Dendritic cell treated with granulocyte-macrophage colony-stimulating factor and Interleukin-4, amounts not matched to agents 40 ng/mL and 50 ng/mL, for 4 days (primary cell): ENCODE results near the gene TAB3.

Experiments
- H3K27ac Mint-ChIP-seq: one replicate; pipeline ENCODE4 v1.8.0; 2022; ENCODE audit warnings: mild to moderate bottlenecking, mixed read lengths
- H3K27me3 Mint-ChIP-seq: one replicate; pipeline ENCODE4 v1.8.0; 2022; ENCODE audit warnings: mild to moderate bottlenecking, mixed read lengths
- H3K36me3 Mint-ChIP-seq: one replicate; pipeline ENCODE4 v1.8.0; 2022; ENCODE audit warnings: low read depth, mixed read lengths
- H3K4me1 Mint-ChIP-seq: one replicate; pipeline ENCODE4 v1.8.0; 2022; ENCODE audit warnings: low read depth, mixed read lengths
- H3K4me3 Mint-ChIP-seq: one replicate; pipeline ENCODE4 v1.8.0; 2022; ENCODE audit warnings: mild to moderate bottlenecking, moderate library complexity, mixed read lengths
- H3K9me3 Mint-ChIP-seq: one replicate; pipeline ENCODE4 v1.8.0; 2022; ENCODE audit warnings: mixed read lengths
- intact Hi-C: fragments of 100-400 bp; cut with micrococcal nuclease; formaldehyde crosslinking; loops from one replicate; pipeline ENCODE4 v1.15.0; 2022

The TAB3 gene

DNA sequence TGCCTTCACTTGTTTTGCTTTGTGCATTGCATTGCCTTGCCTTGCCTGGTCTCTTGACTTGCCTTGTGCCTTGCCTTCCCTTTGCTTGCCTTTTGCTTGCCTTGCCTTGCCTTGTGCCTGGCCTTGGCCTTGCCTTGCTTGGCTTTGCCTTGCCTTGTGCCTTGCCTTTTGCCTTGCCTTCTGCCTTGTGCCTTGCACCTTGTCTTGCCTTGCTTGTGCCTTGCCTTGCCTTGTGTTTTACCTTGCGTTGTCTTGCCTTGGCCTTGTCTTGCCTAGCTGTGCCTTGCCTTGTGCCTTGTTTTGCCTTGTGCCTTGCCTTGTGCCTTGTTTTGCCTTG, 95.3 kb downstream of the TAB3 start:
- no peaks in the 10 kb centered on the region for H3K4me1 Mint-ChIP-seq
- peaks cover 10% of the 10 kb centered on the region for H3K9me3 Mint-ChIP-seq
- intact Hi-C loops: no loop called here
- no peak overlapping the region for H3K4me3 Mint-ChIP-seq
- no peaks in the 10 kb centered on the region for H3K36me3 Mint-ChIP-seq
- H3K27me3 Mint-ChIP-seq: no peaks in the 10 kb centered on the region
- no peak overlapping the region for H3K27ac Mint-ChIP-seq

DNA sequence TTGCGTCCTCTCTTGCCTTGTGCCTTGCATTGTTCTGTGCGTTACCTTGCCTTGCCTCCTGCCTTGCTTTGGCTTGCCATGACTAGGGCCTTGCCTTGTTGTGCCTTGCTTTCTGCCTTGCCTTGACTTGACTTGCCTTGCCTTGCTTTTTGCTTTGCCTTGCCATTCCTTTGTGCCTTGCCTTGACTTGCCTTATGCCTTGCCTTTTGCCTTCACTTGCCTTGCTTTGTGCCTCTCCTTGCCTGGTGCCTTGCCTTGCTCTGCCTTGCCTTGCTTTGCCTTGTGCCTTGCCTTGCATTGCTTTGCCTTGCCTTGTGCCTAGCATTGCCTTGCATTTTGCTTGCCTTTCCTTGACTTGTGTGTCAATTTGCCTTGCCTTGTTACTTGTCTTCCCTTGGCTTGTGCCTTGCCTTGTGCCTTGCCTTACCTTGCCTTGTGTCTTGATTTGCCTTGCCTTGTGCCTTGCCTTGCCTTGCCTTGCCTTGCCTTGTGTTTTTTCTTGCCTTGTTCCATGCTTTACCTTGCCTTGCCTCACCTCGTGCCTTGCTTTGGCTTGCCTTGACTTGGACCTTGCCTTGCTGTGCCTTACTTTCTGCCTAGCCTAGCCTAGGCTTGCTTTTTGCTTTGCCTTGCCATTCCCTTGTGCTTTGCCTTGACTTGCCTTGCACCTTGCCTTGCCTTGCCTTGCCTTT, 95.8 kb downstream of the TAB3 start:
- Mint-ChIP-seq H3K4me3 (no peak overlapping the region), H3K36me3 (no peaks in the 10 kb centered on the region), H3K9me3 (peaks cover 12% of the 10 kb centered on the region), H3K27me3 (no peaks in the 10 kb centered on the region), H3K27ac (no peak overlapping the region), H3K4me1 (no peaks in the 10 kb centered on the region)
- intact Hi-C loops: no loop called here

DNA sequence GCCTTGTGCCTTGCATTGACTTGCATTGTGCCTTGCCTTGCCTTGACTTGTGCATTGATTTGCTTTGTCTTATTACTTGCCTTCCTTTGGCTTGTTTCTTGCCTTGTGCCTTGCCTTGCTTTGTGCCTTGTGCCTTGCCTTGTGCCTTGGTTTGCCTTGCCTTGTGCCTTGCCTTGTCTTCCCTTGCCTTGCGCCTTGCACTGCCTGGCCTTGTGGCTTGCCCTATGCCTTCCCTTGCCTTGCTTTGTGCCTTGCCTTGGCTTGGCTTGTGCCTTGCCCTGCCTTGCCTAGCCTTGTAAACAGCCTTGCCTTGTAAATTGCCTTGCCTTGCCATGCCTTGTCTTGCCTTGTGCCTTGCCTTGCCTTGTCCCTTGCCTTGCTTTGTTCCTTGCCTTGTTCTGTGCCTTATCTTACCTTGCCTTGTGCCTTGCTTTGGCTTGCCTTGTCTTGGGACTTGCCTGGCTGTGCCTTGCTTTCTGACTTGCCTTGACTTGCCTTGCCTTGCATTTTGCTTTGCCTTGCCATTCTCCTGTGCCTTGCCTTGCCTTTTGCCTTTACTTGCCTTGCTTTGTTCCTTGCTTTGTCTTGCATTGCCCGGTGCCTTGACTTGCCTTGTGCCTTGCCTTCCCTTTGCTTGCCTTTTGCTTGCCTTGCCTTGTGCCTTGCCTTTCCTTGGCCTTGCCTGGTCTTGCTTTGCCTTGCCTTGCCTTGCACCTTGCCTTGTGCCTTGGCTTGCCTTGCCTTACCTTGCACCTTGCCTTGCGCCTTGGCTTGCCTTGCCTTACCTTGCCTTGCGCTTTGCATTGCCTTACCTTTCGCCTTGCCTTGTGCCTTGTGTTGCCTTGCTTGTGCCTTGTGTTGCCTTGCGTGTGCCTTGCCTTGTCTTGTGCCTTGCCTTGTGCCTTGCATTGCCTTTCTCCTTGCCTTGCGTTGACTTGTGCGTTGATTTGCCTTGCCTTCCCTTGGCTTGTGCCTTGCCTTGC, 97.5 kb downstream of the TAB3 start:
- H3K4me1 Mint-ChIP-seq: no peaks in the 10 kb centered on the region
- H3K27me3 Mint-ChIP-seq: no peaks in the 10 kb centered on the region
- intact Hi-C loops: no loop called here
- no peaks in the 10 kb centered on the region for H3K36me3 Mint-ChIP-seq
- H3K9me3 Mint-ChIP-seq: peaks cover 12% of the 10 kb centered on the region
- H3K4me3 Mint-ChIP-seq: no peak overlapping the region
- H3K27ac Mint-ChIP-seq: no peak overlapping the region

DNA sequence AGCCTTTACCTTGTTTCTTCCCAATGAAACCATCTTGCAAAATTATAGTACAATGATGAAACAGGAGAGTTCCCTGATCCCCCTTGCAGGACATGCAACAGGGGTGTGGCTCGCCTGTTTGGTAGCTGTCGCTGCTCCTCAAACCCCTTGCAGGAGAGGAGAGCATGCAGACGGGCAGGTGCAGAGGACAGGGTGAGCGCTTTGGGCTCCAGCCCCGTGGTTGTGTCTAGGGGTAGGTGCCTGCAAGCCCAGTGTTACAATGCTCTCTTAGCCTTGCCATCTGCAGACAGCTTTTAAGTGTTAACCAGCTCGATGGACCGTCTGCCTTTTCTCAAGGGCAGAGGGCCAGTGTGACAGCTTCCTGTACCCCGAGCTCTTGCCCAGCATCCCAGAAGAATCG, 102.0 kb downstream of the TAB3 start:
- Mint-ChIP-seq H3K9me3 (peaks cover 12% of the 10 kb centered on the region), H3K36me3 (no peaks in the 10 kb centered on the region), H3K27ac (no peak overlapping the region), H3K27me3 (no peaks in the 10 kb centered on the region), H3K4me1 (no peaks in the 10 kb centered on the region), H3K4me3 (no peak overlapping the region)
- intact Hi-C loops: no loop called here

DNA sequence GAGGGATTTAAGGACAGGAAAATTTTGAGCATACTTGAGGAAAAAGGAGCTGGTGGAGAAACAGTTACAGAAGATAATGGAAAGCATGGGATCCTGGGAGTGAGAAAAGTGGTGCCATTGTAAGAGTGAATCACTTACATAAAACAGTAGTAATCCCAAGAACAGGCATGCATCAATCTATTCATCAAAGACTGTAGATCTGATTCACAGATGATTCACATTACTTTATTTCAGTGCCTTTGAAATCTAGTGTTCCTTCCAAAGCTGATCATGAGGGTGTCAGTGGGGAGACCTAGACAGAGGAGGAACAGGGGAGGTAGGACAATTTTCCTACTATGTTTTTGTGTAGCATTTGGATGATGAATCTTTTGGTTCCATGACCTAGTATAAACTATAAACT, 102.7 kb downstream of the TAB3 start:
- no peaks in the 10 kb centered on the region for H3K27me3 Mint-ChIP-seq
- intact Hi-C loops: no loop called here
- H3K4me3 Mint-ChIP-seq: no peak overlapping the region
- peaks cover 12% of the 10 kb centered on the region for H3K9me3 Mint-ChIP-seq
- no peaks in the 10 kb centered on the region for H3K36me3 Mint-ChIP-seq
- no peaks in the 10 kb centered on the region for H3K4me1 Mint-ChIP-seq
- H3K27ac Mint-ChIP-seq: no peak overlapping the region

DNA sequence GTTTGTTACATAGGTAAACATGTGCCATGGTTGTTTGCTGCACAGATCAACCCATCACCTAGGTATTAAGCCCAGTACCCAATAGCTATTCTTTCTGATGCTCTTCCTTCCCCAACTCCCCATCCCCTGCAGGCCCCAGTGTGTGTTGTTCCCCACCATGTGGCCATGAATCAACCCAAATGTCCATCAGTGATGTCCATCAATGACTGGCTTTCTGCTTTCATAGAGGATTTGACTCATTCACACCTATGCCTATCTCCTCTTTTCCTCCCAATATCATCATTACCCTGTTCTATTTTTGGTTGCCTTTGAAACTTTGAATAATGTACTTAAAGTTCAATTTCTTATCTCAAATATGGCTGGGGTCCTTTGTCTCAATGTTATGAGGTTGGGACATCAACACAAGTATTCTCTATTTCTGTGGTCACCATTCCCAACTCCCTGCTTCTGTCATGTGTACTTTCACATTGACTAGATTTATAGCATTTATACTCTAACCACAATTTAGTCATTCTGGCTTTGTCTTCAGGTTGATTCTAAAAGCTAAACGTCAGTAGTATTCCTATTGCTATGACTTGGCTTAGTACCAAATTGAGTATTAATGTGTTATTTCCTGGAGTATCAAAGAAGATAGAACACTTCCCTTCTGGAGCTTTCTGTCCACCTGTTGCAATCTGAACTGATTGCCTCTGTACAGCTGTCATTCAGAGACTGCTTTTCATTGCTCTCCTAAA, 107.2 kb downstream of the TAB3 start:
- H3K36me3 Mint-ChIP-seq: no peaks in the 10 kb centered on the region
- no peaks in the 10 kb centered on the region for H3K27me3 Mint-ChIP-seq
- H3K27ac Mint-ChIP-seq: no peak overlapping the region
- no peak overlapping the region for H3K4me3 Mint-ChIP-seq
- intact Hi-C loops: no loop called here
- no peaks in the 10 kb centered on the region for H3K9me3 Mint-ChIP-seq
- no peaks in the 10 kb centered on the region for H3K4me1 Mint-ChIP-seq

DNA sequence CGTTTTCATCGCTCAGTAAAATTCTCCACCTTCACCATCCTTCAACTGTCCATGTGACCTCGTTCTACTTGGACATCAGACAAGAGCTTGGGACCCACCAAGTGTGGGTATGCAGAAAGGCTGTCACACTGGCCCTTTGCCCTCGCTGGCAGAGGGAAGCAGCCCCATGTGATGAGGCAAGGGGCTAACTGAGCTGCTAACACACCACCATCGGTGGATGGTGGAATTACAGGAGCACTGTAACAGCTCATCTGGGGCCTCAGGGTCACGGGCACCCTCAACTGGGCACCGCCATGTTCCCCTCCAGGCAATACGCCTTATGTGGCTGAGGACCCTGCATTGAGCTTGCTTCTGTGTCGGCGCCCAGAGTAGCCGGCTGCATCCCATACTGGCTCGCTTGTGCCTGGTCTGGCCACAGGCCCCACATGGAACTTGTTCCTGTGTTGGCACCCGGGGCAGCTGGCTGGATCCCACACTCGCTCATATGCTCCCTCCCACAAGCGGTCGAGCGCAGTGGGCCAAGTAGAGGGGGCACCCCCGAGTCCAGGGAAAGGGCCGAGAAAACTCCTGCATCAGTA, 109.5 kb downstream of the TAB3 start:
- Mint-ChIP-seq H3K9me3 (no peaks in the 10 kb centered on the region), H3K27me3 (no peaks in the 10 kb centered on the region), H3K4me1 (no peaks in the 10 kb centered on the region), H3K27ac (no peak overlapping the region), H3K4me3 (no peak overlapping the region), H3K36me3 (no peaks in the 10 kb centered on the region)
- intact Hi-C loops: no loop called here

DNA sequence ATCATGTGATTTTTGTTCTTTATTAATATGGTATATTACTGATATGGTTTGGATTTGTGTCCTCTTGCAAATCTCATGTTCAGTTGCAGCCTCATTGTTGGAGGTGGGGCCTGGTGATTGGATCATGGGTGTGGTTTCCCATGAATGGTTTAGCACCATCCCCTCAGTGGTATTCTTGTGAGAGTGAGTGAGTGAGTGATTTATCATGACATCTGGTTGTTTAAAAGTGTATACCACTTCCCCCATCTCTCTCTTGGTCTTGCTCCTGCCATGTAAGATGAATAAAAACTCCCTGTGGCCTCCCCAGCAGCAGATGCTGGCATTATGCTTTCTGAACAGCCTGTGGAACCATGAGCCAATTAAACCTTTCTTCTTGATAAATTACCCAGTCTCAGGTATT, 111.5 kb downstream of the TAB3 start:
- Mint-ChIP-seq H3K36me3 (no peaks in the 10 kb centered on the region), H3K27ac (no peak overlapping the region), H3K4me3 (no peak overlapping the region), H3K9me3 (no peaks in the 10 kb centered on the region), H3K27me3 (no peaks in the 10 kb centered on the region), H3K4me1 (no peaks in the 10 kb centered on the region)
- intact Hi-C loops: no loop called here
